Fibroblast of villous mesenchyme (primary cell): ENCODE data around the gene KSR2. TPM values are rescaled to one million over a fixed set of nuclear protein-coding genes. Genes with fewer than 3 reads are reported as not detected.

Experiments used
- DNase-seq: peaks from one replicate; pipeline ENCODE4 v3.0.0-alpha.2; 2010; ENCODE audit warnings: low read depth
- H3K4me3 ChIP-seq: 2 replicates; pipeline ENCODE4 v1.5.1; 2011; ENCODE audit warnings: low read depth, mild to moderate bottlenecking, low read length
- CTCF ChIP-seq: IDR thresholded peaks from 2 replicates; pipeline ENCODE4 v1.5.1; 2012; ENCODE audit warnings: low read depth, mild to moderate bottlenecking, low read length; ENCODE audit not compliant: insufficient read depth
- total RNA-seq: library from RNA; depleted of rRNA; stranded (reverse); fragments of >200 nt; gene quantifications from 2 replicates; pipeline ENCODE4 v1.2.3, GENCODE V29; 2012

The KSR2 gene
- total RNA-seq, 1 donor, result not detected

DNA sequence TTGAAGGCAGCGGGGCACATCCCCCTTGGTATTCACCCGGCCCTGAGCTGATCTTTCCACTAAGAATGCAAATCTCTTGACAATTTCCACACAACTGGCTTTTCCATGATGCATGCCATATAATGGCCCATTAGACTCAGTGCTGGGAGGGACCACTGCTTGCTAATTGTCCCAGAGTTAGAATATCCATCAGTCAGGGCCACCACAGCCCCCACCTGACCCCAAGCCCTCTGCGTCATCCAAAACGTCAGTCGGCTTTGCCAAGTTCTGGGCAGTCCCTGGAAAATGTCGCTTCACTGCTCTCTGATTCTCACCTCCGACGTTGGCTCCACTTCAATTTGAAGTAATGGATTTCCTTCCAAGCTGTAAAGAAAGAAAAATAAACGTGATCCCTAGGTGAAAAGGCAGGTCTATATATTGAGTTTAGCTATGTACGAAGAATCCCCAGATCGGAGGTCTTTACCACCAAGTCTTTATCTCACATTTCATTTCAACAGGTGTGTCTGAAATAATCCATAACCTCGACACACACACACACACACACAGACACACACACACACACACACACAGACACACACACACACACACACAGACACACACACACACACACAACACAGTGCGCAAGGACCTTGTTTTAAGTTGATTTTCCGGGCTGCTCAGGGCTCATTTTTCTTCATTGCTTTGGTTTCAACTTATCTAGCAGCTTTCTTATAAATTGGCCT, 441.9 kb downstream of the KSR2 start:
- no peak overlapping the region for H3K4me3 ChIP-seq
- DNase-seq, result no peak
- TF ChIP-seq CTCF, result no peak

DNA sequence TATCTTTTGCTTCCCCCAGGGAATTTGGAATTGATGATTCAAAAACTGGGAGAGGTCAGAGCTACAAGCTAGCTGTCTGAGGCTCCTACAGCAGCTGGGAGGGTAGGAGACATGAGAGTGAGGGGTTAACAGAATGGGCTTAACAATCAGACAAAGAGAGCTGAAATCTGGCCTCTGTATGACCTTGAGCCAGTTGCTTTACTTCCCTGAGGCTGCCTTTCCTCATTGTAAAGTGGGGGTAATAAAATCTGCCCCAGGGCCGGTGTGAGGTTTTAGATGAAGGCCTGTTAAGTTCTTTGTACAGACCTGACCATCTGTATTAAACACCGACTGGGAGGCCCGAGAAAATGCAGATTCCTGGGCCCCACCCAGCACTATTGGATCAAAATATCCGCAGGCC, 443.0 kb downstream of the KSR2 start:
- no peak overlapping the region for H3K4me3 ChIP-seq
- no peak for TF ChIP-seq CTCF
- DNase-seq, result no peak

DNA sequence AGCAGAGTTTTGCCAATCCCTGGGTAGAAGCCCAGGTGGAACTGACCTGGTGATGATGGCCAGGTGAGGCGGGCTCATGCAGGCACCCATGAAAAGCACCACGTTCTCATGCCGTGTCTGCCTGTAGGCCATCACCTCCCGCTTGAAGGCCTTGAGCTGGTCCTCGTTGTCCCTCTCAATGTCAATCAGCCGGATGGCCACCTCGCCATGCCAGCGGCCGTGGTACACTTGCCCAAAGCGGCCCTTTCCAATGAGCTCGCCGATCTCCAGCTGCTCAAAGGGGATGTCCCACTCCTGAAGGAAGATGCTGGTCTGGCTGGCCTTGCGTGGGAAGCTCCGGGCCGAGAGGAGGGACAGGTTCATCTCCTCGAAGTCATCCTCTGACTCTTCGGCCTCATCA, 444.0 kb downstream of the KSR2 start:
- TF ChIP-seq CTCF, result no peak
- H3K4me3 ChIP-seq, result no peak overlapping the region

DNA sequence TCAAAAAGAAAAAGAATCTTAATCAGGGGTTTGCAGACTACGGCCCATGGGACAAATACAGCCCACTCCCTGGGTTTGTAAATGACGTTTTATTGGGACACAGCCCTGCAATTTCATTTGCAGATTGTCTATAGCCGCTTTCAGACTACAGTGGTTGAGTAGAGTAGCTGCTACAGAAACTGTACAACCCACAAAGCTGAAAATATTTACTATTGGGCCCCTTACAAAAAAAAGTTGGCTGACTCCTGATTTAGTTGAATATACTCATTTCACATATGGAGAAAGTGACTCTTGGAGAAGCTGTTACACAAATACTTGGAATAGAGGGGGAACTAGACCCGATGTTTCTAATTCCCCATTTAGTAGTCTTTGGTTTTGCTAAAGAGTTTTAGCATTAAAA, 444.8 kb downstream of the KSR2 start:
- no peak overlapping the region for H3K4me3 ChIP-seq
- DNase-seq, result no peak
- TF ChIP-seq CTCF, result no peak

More for the DNA sequence above, 444.0 kb downstream of the KSR2 start:
- DNase-seq, result no peak

GRCh38 chr12:117522559-117522958, 446.2 kb downstream of the KSR2 start:
- TF ChIP-seq CTCF, result no peak
- DNase-seq, result no peak
- H3K4me3 ChIP-seq, result no peak overlapping the region

GRCh38 chr12:117521867-117522266, 446.9 kb downstream of the KSR2 start:
- no peak overlapping the region for H3K4me3 ChIP-seq
- no peak for TF ChIP-seq CTCF
- DNase-seq, result no peak

DNA sequence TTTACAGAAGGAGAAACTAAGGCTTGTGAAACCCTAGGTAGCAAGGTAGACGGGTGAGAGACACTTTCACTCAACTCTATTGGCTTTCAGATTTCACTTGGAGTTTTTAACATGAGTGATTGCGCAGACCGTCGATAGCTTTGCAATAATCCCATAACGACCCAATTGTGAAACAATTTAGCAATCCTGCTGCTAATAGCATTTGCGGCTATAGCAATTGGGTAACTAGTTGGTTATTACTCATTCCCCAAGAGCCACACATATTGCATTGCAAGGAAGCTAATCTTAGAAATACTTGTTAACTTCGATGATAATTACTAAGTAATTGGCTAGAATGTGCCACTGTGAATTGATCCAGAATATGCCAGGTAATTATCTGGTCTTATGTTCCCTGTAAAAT, 447.4 kb downstream of the KSR2 start:
- no peak for TF ChIP-seq CTCF
- H3K4me3 ChIP-seq, result no peak overlapping the region
- no peak for DNase-seq
